NCI-H1092 (cell line): Measurements from ENCODE around the gene TUT1.
"Not testable (repeated sequence)": the region's sequence is repeated elsewhere in the genome, so short reads cannot be mapped to it uniquely, and the experiment has no call there.

Source experiments
- DNase-seq: peaks from one replicate; lab custom pipeline; 2025; lab: John Stamatoyannopoulos, UW

TUT1 gene

DNA sequence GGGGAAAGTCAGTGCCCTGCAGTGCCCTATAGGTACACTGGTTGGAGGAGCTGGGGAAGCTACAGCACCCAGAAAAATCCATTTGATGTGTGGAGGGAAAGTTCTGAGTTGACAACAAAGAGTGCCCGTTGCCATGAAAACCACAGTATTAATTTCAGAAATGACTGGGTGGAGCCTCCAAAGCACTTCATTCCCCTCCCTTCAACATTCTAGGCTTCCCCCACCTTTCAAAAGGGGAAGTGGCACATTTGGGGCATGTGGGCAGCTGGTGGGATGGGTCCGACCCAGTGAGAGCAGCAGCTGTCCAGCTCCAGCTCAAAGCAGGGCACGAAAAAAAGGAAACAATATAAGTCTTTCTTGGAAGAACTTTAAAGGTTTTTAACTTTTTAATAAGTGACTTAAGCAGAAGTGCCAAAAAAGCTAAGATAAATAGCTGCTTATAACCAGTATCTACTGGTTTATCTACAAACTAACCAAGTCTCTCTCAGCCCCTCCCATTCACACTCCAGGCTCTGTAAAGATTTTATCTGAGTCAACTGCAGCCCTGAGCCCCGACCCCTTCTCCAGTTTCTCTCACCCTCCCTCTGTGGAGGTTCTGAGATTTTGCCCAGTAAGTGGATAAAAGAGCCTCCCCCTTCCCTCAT lies 35.7 kb downstream of the TUT1 start:
- no peak for DNase-seq

DNA sequence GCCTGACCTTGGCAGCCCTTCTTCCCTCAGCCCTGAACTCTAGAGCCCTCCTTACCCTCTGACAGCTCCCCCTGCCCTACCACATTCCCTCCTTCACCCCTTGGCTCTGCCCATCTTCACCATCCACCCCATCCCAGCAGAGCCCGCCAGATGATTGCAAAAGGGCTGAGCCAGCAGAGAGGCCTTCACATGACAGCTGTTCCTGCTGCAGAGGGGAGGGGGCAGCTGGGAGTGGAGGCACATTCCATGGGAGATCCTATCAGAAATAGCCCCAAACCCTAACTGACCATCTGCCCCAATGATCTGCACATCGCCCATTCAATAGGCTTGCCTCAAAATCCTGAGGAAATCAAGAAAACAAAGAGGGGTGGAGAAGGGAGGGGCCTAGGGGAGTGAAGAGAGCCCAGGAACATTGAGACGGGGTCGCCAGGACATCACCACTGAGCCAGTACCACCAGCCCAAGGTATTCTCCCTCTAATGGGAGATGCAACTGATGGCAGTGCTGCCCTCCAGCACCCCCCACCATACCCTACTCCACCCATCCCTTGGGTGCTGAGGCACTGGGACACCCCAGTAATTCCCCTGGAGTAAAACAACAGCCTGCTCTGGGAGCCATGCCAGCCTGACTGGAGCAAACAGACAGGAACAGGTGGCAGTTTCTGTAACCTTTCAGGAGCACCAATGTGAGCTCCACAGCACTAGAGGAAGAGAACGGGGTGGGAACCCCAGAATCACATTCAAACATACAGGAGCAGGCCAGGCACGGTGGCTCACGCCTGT lies 36.7 kb downstream of the TUT1 start:
- DNase-seq, result no peak

GRCh38 chr11:62553839-62554361 lies 37.4 kb downstream of the TUT1 start:
- no peak for DNase-seq

DNA sequence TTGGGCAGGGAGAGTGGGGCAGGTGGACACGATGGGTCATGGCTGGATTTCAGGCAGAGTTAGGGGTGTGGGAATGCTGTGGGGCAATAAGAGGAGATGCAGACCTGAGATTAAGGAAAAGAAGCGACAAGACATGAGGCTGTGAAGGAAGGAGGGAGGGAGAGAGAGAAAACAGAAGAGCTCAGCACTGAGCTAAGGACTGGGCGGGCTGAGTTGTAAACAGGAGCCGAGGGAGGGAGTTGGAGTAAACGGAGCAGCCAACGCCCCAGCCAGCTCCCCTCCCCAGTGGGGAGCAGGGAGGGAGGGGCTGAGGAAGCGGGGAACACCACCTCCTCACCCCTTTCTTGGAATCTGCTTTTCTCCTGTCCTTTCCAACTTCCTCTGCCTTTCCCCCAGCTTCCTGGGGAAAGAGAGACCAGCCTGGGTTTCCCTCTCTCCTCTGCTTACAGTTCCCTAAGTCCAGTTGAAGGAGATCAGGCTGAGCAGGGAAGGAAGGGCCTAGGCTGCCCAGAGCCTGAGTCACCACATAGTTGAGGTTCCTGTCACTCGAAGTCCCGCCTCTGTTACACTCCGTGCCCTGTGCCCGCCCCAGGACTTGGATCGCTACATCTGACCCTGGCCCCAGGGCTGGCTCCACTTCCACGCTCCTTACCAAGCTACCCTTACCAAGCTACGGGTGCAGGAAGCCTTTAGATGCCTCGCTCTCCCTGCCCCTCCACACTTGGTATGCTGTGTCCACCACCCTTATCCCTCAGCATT lies 38.1 kb downstream of the TUT1 start:
- DNase-seq, result no peak

DNA sequence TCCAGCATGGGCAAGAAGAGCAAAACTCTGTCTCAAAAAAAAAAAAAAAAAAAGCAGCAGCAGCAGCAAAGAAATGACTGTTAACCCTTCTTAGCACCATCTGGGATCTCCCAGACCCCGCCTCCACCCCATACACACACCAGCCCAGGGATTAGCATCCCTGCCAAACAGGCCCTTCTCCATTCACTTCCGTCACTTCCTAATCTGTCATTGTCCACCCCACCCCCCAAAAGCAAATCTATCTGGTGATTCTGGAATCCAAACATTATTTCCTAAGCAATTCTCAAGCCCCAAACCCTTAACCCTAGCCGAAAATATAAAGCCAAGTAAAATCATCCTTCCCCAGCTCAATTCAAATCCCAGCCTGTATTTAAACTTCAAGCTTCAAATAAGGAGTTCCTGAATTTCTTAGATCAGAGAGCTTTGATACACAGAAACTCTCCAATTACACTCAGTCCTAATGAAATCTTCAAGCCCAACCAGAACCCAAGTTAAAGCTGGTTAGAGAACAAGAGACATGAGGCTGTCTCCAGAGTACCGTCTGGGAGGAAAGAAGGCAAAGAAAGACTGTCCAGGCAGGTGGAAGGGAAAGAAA lies 38.7 kb downstream of the TUT1 start:
- DNase-seq, result no peak

- not testable (repeated sequence) for DNase-seq
Observed at GRCh38 chr11:62550478-62550877, 40.8 kb downstream of the TUT1 start.

DNA sequence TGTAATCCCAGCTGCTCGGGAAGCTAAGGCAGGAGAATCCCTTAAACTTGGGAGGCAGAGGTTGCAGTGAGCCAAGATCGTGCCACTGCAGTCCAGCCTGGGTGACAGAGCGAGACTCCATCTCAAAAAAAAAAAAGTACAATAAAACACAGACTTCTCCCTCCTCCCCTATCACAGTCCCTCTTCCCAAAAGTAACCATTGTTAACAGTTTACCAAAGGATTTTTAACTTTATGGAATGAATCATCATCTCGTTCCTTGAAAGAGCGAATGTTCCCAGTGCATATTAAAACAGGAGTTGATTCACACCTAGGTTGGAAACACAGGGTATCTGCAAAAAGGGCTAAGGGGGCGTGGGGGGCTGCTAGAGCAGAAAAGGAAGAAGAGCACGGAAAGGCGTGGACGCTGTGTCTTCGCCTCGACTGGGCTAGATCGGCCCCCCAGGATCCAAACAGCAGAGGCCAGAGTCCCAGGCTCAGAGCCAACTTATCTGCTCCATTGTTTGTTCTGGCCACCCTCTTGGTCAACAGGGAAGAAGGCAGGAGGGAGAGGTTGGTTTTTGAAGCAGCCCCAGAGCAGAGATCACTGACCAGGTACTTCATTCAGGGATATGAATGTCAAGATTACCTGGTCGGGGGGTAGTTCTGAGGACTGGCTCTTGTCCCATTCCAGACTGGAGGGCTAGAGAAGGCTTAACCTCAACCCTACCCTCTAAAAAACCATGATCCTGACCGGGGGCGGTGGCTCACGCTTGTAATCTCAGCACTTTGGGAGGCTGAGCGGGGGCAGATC lies 42.6 kb downstream of the TUT1 start:
- no peak for DNase-seq

GRCh38 chr11:62547691-62548281 lies 43.5 kb downstream of the TUT1 start:
- DNase-seq, result no peak

DNA sequence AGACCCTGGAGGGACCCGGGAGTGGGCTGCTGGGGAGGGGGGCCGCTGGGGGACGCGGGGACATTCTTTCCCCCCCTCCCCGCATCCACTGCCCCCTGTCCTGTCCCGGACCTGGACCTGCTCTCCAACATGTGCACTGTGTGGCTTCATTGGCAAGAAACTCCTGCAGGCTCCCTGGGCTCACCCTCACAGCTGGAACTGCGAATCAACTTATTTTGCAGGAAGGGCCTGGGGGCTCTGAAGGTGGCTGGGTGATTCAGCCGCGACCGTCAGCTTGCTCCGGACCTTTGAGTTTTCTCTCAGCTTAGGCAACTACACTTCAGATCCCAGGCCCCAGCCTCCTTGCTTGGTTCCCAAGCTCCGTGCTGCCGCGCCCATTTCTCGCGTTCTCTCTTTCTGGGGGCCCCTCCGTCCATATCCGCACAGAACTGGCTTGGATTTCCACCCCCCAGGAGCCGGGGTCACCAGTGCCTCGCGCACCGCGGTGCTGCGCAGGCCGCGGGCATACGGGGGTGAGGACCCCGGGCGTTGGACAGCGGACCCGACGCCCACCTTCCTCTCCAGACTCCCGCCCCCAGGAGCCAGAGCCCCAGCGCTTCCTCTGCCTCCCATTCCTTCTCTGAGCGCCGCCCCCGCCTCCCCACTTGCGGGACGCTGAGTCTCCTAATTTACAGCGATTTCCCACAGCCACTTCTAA lies 44.2 kb downstream of the TUT1 start:
- no peak for DNase-seq

- no peak for DNase-seq
Observed at GRCh38 chr11:62546244-62546928, 44.9 kb downstream of the TUT1 start, which contains the start of gene AHNAK. Gene AHNAK, minus strand, starts transcription at chr11:62546806. Its CDS starts 10,708 bp downstream, at chr11:62536098.

DNA sequence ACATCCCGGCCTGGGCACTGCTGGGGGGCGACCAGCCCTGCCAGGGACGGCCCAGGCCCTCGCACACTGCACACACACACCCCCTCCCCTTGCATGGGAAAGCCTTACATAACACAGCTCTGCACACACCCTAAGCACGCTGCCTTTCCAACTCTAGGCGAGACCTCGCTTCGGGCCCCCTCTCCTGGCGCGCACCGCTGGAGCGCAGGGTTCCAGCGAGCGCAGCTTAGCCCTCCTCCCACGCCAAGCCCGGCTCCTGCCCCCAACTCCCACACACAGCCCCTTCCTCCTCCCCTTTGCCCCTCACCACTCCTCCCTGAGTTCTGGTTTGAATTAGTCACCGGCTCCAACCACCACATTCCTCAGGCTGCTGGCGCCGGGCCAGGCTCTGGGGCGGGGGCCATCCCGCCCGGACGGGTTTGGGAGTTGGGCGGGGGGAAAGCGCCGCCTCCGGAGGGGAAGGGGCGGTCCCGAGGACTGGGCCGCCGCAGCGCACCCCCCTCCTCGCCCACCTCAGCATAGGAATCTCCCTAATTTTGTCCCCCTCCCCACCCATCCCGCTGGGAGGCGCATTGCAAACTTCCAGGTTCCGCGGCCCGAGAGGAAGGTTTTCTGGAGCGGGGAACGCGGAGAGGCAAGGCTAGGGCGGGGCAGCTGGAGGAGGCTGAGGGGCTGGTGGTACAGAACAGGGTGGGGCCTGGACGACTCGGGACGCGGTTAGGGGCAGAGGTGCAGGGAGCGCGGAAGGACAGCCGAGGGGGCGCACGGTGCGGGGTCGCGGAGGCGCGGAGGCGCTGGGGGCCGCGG lies 45.7 kb downstream of the TUT1 start:
- DNase-seq, result no peak

GRCh38 chr11:62544581-62545436 lies 46.5 kb downstream of the TUT1 start:
- DNase-seq, result no peak

- DNase-seq, result no peak
Observed at GRCh38 chr11:62543680-62544444, 47.5 kb downstream of the TUT1 start.

GRCh38 chr11:62542750-62543567 lies 48.4 kb downstream of the TUT1 start:
- no peak for DNase-seq

- DNase-seq, result peak; percentile 21
Observed at GRCh38 chr11:62542111-62542745, 49.1 kb downstream of the TUT1 start.
